Liver (tissue), 2 donors: ENCODE results near the gene PTPRQ.

ENCODE experiments used
- EGR1 ChIP-seq, 2 donors: IDR thresholded peaks; 2 replicates each; pipeline ENCODE4 v1.6.1; 2016 to 2018; ENCODE audit warnings: antibody characterized with exemption in 2 of 2, low read depth in 2 of 2
- JUND ChIP-seq, 2 donors: IDR thresholded peaks; 2 replicates each; pipeline ENCODE4 v1.6.1; 2016; ENCODE audit warnings: antibody characterized with exemption in 2 of 2
- TAF1 ChIP-seq: conservative IDR thresholded peaks from 2 replicates; pipeline ENCODE4 v1.6.1; 2016; ENCODE audit warnings: antibody characterized with exemption, mild to moderate bottlenecking
- donor health status: healthy.

DNA sequence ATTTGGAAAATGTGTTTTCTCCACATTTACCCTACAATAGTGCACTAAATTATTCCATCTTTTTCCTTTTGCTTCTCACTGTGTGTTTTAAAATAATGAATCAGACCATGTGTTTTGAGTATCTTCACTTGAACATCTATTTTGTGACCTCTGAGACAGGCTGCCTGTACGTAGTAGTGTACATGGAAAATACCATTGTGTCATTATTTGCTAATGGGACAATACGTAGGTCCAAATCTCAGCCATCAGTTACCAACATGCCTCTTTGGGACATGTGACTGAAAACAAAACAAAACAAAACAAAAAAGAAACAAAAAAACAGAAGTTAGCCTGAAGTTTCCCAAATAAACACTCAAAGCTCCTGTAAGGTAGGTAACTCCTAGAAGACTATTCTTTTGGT lies 256.3 kb downstream of the PTPRQ start:
- TF ChIP-seq EGR1 (IDR thresholded peaks at IDR 0.05; ENCODE audit: low read depth in 2 of 2) = peak in 1 of 2 donors; percentile 75
- TF ChIP-seq TAF1 = no peak
- peak in 1 of 2 donors; percentile 60 for TF ChIP-seq JUND (IDR thresholded peaks at IDR 0.05)
